GM12873 (cell line): ENCODE measurements around the gene SERPINB6.
A peak's percentile ranks its signal among the peaks of the same experiment; 100 is the strongest.

ENCODE experiments used
- TF ChIP-seq, protein P1 (sequence below): IDR thresholded peaks from 2 replicates; pipeline ENCODE4 v1.5.1; 2012; ENCODE audit warnings: low read depth, mild to moderate bottlenecking, moderate library complexity, low read length, control low read depth; ENCODE audit not compliant: insufficient read depth; ENCODE audit errors: missing control alignments

SERPINB6 gene

GRCh38 chr6:2988426-2989331 is 17.3 kb upstream of the SERPINB6 start:
- TF ChIP-seq, protein P1, sequence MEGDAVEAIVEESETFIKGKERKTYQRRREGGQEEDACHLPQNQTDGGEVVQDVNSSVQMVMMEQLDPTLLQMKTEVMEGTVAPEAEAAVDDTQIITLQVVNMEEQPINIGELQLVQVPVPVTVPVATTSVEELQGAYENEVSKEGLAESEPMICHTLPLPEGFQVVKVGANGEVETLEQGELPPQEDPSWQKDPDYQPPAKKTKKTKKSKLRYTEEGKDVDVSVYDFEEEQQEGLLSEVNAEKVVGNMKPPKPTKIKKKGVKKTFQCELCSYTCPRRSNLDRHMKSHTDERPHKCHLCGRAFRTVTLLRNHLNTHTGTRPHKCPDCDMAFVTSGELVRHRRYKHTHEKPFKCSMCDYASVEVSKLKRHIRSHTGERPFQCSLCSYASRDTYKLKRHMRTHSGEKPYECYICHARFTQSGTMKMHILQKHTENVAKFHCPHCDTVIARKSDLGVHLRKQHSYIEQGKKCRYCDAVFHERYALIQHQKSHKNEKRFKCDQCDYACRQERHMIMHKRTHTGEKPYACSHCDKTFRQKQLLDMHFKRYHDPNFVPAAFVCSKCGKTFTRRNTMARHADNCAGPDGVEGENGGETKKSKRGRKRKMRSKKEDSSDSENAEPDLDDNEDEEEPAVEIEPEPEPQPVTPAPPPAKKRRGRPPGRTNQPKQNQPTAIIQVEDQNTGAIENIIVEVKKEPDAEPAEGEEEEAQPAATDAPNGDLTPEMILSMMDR, result peak; percentile 70

DNA sequence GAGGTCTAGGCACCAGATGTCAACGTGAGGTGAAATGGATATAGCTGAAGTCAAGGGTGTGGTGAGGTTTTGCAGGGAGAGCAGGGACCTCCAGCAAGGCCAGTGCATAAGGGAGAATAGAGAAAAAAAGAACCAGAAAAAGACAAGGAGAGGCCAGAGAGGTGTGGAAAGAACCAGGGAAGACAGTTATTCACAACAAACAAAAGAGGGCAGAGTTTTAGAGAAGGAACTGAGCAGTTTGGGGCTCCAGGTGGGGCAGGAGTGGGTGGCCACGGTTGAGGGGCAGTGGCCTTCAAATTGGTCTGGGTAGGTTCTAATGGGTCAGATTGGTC is 16.7 kb upstream of the SERPINB6 start:
- TF ChIP-seq, protein P1, result no peak

DNA sequence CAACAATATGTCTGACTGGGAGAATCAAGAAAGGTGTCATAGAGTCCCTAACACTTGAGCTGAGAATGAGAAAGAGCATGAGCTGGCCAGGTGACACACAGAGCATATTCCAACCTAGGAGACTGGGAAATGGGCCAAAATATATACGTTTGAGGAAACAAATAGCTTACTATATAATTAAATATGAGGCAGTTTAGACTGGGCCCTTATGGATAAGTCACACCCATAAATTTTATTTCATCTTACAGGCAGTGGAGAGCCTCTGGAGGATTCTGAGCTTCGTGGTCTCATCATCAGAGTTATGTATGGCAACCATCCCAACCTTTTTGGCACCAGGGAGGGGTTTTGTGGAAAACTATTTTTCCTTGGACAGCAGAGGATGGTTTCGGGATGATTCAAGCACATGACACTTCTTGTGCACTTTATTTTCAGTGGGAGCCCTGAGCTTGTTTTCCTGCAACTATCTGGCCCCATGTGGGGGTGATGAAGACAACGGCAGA is 15.4 kb upstream of the SERPINB6 start:
- TF ChIP-seq, protein P1, result no peak

- TF ChIP-seq, protein P1, result no peak
These were observed 13.5 kb upstream of the SERPINB6 start for GRCh38 chr6:2984738-2985406.

- TF ChIP-seq, protein P1, result no peak
These were observed 11.2 kb upstream of the SERPINB6 start for GRCh38 chr6:2982426-2983117.

DNA sequence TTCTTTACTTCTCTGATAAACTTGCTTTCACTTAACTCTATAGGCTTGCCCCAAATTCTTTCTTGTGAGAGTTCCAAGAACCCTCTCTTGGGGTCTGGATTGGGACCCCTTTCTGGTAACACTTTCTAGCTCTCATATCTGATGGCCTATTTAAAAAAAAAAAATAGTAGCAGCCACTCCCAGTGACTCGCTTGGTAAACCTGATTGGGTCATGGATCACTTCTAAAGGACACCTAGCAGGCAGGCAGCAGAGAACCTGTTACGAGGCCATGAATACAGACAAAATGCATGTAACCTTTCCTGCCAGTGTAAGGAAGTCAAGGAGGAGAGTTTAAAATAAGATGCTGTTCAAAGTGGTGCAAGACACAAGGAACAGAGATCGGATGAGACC is 9.1 kb upstream of the SERPINB6 start:
- TF ChIP-seq, protein P1, result no peak

- TF ChIP-seq, protein P1, result no peak
These were observed 8.6 kb upstream of the SERPINB6 start for GRCh38 chr6:2979819-2980464.
